HG02678 (cell line): ENCODE data around the gene MXRA7.
"Not testable (repeated sequence)": the region's sequence is repeated elsewhere in the genome, so short reads cannot be mapped to it uniquely, and the experiment has no call there.

Source experiments
- ATAC-seq: cut with Tn5 transposase; IDR thresholded peaks from one replicate; pipeline ENCODE4 v1.9.1; 2021; ENCODE audit warnings: mild to moderate bottlenecking, moderate library complexity; ENCODE audit not compliant: unreplicated experiment

Gene MXRA7, protein sequence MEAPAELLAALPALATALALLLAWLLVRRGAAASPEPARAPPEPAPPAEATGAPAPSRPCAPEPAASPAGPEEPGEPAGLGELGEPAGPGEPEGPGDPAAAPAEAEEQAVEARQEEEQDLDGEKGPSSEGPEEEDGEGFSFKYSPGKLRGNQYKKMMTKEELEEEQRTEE

DNA sequence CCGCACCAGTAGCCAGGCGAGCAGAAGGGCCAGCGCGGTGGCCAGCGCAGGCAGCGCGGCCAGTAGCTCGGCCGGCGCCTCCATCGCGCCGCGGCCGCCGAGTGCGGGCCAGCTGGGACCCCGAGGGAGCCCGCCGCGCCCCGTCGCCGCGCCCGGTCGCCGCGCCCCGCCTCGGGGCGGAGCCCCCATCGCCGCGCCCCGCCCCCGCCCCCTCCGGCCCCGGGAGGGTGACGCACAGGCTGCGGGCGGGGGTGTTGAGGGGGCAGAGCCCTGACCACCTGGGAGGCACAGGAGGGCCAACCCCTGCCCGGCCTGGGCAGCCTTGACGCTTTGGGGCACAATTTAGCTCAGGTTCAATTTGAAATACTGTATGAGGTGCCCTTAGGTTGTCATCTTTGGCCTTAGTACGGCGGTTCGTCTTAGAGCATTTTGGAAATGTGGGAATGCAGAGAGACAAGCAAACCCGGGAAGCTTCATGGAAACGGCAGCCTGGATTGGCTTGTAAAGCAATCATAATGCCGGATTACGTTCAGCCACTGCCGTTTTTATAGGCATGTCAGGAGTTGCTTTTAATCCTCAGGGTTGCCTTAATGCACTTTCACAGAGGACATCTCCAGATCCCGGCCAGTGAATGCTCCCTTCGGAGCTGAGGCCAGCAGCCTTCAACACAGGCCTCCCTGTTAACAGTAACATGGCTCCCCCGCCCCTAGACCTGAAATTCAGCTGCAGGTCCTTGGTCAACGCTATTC lies at the start of gene MXRA7:
Gene MXRA7, minus strand, starts transcription at position 103 of the 749 bp plus-strand sequence. Its CDS starts 19 bp downstream, at position 84.
- no peak for ATAC-seq

GRCh38 chr17:76758570-76758969 lies 47.8 kb upstream of the MXRA7 start:
- no peak for ATAC-seq

DNA sequence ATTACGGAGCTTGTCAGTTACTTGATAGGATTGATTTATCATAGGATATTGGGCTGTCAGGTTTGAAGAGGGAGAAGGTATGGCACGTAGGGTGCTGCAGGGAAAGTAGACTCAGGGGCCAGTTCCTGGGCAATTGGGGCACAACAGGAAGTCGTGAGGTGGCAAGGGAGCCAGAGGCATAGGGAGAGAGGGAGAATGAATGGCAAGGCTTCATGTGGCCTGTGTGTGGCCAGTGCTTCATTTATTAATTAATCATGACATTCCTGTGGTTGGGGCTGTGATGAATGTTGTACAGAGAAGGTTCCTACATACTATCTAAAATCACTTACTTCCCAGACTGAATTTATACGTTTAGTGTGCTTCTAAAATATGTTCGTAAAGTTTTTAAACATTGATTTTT lies 46.5 kb upstream of the MXRA7 start:
- no peak for ATAC-seq

- ATAC-seq, result no peak
Measured at GRCh38 chr17:76755285-76755684, 44.5 kb upstream of the MXRA7 start.

- ATAC-seq, result no peak
Measured at GRCh38 chr17:76753061-76753961, 42.5 kb upstream of the MXRA7 start.

GRCh38 chr17:76752006-76752405 lies 41.2 kb upstream of the MXRA7 start:
- ATAC-seq, result no peak

- no peak for ATAC-seq
Measured at GRCh38 chr17:76751416-76751993, 40.7 kb upstream of the MXRA7 start.

- ATAC-seq, result no peak
Measured at GRCh38 chr17:76748657-76749056, 37.9 kb upstream of the MXRA7 start.

DNA sequence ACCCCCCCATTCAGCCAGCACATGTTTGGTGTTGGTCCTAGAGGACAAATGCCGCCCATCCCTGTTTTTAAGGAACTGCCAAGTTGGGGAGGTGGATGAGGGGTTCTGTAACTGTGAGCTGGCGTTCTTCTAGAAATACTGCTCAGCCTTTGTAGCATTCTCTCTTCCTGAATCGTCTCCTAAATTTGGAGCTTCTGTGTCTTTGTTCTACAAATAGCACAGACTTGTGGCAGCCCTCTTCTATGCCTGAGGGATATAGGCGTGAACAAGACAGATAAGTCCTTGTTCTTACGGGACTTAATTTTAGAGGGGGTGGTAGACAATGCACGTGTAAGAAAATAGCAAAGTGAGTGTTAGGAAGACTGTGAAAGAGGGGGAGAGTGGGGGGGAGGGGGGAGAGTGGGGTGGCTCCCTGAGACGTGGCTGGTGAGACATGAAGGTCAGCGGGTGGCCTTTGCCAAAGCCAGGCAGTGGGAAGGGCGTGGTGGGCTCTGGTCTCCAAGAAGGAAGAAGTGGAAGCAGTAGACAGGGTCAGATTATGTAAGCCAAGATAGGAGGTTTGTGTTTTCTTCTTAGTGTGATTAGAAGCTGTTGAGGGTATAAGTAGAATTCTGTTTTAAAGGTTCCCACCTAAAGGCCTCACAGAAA lies 37.1 kb upstream of the MXRA7 start:
- no peak for ATAC-seq

DNA sequence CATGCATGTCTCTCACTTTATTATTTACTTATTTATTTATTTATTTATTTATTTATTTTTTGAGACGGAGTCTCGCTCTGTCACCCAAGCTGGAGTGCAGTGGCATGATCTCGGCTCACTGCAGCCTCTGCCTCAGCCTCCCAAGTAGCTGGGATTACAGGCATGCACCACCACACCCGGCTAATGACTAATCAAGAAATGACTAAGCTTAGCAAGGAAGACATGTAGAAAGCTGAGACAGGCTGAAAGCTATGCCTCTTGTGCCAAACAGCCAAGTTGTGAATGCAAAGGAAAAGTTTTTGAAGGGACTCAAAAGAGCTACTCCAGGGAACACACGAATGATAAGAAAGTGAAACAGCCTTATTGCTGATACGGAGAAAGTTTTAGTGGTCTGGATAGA lies 35.0 kb upstream of the MXRA7 start:
- ATAC-seq, result not testable (repeated sequence)

DNA sequence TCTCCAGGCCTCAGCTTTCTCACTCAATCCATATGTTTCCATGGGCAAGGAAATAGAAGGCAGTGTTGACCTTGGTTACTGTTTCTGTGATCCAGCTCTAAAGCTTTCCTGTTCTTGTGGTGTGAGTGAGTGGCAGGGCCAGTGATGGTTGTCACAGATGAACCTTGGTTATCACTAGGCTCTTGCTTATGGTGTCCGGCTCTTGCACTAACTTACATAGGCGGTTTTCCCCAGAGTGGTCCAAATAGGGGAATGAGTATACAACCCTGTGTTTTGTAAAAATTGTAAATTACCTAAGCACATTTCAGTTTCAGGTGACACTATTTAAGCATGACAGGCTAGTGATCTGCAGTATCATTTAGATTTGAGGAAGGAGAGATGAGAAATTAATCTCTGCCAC lies 34.0 kb upstream of the MXRA7 start:
- no peak for ATAC-seq

DNA sequence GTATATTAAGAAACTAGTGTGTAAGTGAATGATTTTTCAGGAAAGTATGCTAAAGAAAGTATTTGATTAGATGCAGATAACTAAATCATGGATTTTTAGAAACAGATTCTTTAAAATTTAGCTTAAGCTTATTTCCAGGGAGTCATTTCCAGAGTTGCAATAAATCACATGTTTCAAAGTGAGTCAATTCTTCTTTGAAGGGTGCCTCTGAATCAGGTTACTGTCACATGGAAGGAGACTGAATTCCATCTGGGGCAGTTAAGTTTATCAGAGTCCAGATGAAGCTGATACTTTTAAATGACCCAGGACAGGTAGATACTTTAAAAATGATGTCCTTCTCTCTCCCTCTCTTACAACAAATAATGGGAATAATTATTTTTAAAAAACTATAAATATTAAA lies 32.2 kb upstream of the MXRA7 start:
- no peak for ATAC-seq

GRCh38 chr17:76740329-76741118 lies 29.8 kb upstream of the MXRA7 start:
- ATAC-seq, result no peak

GRCh38 chr17:76739568-76740115 lies 28.9 kb upstream of the MXRA7 start:
- not testable (repeated sequence) for ATAC-seq

- ATAC-seq, result no peak
Measured at GRCh38 chr17:76738468-76738850, 27.7 kb upstream of the MXRA7 start.

DNA sequence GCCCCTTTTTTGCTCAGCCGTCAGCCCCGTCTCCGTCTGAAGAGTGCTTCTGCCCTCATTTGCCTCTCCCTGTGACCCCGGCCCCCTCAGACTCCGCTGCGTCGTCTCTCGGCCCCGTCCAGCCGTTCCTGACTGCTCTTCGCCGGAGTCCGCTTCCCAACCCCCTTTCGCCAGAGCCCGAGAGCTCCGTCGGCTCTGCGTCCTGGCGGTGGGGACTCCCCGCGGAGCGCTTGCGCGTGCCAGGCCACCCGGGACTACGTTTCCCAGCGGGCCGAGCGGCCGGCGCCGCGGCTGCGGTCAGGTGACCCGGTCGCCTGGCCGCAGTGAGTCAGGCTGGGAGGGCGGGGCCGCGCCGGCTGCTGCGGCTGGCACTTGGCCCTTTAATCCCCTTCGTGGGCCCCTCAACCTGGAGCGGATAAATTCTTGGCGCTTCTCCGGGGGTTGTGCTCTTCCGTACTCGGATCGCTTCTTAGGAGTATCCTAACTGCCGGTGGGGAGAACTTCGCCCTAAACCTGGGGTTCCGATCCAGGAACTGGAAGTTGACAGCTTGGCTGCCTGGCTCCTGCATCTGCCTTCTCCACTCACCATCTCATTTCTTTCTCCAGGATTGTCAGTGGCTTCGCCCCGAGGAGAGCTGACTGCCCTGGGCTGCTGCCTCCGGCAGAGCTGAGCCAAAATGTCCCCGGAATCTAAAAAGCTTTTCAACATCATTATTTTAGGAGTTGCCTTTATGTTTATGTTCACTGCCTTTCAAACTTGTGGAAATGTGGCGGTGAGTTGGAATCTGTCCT lies 27.1 kb upstream of the MXRA7 start, which contains the start of gene MFSD11:
Gene MFSD11, plus strand, starts transcription at position 444 of the 792 bp plus-strand sequence. Its CDS starts 234 bp downstream, at position 678.
- ATAC-seq, result peak; percentile 63

DNA sequence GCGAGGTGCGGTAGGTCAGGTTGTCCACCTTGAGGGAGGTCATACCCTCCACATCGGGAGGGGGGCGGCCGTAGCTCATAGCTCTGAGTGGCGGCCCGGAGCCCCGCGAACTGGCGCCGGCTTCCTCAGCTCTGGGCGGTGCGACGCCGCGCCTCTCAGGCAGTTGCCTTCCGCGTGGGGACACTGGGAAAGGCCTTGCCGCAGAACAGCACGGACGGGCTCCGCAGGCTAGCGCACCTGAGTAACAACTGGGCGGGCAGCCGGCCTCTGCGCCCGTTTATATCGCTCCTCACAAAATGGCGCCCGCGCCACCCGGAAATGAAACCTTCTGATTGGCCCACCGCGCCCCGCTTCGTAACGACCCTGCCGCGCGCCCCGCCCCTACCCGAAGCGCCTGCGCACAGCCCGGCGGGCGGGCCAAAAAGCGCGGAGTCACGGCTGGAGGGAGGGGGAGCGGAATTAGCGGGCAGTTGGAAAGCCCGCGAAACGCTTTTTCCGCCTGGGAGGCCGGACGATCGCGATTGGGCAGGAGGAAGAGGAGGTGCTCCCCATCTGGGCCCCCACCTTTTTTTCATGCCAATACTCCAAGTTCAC lies 26.4 kb upstream of the MXRA7 start, which contains the start of gene SRSF2:
Gene SRSF2, minus strand, starts transcription at position 250 of the 594 bp plus-strand sequence. Its CDS starts 171 bp downstream, at position 79.
- peak; percentile 67 for ATAC-seq
